GM19193 (cell line): ENCODE data around the gene SMARCAL1.

ENCODE experiments used
- POLR2A ChIP-seq: IDR thresholded peaks from 4 replicates; pipeline ENCODE4 v1.6.1; 2011; ENCODE audit not compliant: insufficient read depth, insufficient read length; ENCODE audit errors: extremely low read depth

The SMARCAL1 gene

DNA sequence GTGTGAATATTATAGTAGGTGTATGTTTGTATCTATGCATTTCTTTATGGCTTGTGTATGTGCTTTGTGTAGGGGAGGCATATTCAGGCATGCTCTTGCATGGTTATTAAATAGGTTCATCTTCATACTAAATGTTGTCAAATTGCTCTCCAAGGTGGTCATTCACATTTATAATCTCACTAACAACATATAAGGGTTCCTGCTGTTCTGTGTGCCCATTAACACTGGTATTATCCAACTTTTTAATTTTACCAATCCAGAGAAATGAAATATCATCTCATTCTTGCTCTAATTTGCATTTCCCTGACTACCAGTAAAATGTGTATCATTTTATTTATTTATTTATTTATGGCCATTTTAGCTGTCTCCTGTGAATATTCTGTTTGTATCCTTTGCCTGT, 57.4 kb downstream of the SMARCAL1 start:
- no peak for TF ChIP-seq POLR2A

DNA sequence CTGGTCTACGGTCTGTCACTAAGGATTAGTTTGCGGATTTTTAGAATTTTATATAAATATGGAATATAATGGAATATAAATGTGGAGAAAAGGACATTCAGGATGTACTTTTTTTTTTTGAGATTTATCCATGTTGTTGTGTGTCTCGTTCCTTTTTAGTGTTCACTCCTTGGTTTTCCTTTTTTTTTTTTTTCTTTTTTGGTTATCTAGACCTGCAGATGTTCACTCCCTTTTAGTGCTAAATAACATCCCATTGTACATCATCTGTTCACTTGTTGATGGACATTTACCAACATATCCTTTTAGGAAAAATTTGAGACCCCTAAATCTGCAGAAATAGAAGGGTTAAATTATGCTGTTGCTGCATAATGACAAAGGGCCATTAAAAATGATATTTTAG, 60.9 kb downstream of the SMARCAL1 start:
- no peak for TF ChIP-seq POLR2A

DNA sequence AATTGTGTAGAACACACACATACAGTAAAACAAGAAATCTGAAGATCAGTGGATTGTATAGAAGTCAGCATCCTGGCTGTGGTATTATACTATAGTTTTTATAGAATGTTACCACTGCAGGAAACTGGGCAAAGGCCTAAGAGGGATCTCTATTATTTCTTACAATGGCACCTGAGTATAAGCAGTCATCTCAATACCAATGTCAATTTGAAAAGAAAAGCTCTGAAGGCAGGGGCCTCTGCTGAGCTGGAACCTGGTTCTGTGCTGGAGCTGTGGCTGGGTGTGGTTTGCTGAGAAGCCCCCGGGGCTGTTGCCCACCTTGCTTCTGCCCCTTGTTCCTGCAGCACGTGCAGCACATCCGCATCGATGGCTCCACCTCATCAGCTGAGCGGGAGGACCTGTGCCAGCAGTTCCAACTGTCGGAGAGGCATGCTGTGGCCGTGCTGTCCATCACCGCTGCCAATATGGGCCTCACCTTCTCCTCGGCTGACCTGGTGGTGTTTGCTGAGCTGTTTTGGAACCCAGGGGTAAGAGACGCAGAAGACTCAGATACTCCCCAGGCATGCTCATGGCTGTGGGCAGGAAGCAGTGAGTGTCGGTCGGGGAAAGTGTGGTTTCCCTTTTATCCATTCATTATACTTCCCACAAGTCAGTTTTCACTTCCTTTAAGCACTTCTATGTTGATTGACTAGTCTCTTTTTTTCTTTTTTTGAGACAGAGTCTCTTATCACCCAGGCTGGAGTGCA, 62.8 kb downstream of the SMARCAL1 start:
- TF ChIP-seq POLR2A: no peak

DNA sequence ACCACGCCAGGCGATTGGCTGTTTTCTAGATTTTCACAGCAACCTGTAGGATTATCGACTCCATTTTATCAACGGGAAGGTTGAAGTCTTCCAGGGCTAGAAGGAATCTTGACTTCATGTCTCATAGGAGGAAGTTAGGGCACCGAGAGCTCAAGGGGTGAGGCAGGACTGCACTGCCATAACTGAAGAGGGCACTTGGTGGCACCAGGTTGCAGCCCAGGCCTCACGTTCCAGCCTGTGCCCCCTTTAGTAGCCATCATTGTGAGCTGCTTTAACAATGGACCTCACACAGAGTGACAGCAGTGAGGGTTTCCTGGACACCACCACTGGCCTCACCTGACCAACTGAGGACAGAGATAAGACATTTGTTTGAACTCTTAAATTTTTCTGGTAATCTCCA, 63.5 kb downstream of the SMARCAL1 start:
- TF ChIP-seq POLR2A: no peak

DNA sequence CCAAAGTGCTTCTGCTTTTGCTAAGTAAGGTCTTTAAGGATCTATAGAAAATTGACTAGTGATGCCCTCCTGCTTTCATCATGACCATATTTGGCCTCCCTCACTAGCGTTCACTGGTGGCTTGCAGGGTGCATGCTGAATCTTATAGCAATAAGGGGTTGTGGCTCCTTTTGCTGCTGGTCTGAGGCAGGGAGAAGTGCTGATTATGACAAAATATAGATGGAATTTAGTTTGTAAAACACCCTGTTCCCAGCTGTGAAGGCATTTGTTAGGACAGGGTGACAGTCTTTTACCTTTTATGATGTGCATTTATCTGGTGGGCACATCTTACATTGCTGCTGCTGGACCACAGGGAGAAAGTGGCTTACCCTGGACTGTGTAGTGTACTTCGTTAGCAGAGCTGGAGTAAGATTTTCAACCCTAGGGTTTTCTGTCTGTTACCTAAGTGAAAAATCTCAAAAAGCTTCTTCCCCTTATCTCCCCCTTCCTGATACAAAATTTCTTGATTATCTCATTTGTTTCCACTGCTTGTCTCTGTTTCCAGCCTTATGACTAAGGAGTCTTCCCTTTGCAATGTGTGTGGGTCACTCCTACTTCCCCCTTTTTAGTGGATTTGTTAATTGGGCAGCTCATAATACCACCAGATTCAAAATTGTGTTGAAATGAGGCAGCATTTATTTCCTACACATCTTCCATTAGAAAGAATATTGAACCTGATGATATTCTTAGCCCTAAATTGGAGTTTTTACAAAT, 65.2 kb downstream of the SMARCAL1 start:
- TF ChIP-seq POLR2A: no peak

DNA sequence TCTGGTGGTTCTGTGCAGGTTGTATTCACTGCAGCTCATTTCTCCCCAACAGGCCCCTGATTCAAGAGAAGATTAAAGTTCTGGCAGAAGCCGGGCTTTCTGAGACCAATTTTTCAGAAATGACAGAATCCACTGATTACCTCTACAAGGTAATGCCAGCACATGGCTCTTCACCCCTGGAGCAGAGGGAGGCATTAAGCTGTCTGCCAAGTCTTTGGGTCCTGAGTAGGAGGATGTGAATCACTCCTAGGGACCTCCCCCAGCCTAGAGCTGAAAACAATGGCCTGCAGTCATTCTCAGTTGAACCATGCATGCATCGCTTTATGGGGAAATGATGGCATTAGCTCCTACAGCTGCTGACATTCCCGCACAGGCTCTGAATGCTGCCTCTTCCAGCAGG, 65.9 kb downstream of the SMARCAL1 start:
- TF ChIP-seq POLR2A: no peak

DNA sequence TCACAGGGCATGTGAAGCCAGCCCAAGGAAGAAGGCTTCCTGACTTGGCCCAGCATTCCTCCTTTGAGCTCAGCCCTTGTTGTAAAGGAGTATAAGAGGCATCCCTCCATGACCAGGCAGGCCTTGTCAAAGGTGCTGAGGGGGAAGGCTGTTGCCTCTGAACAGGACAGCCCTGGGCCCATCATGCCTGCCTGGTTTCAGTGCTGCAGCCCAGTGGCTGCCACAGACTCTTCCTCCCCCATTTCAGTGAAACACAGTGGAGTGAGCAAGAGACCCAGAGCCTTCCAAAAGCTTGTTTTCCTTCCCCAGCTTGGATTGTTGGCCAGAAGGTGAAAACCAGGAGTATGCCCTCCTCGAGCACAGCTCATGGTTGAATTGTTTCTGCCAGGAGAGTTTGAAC, 66.5 kb downstream of the SMARCAL1 start:
- TF ChIP-seq POLR2A: no peak

DNA sequence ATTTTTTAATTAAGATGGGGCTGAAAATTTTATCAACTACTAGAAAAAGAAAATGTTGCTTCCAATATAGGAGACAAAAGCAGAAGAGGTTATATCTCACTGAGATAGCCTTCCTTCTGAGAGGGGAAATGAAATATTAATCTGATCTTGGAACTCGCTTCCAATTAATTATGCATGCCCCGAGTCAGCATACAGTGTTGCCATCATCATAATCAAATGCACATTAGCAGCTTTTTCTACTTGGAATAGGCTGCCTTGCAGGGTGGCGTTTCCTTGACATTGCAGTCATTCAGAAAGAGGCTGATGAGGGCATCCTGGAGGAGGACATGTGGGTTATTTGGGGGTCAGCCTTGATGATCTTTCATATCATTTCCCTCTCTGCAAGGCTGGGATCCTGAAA, 67.9 kb downstream of the SMARCAL1 start:
- TF ChIP-seq POLR2A: no peak

DNA sequence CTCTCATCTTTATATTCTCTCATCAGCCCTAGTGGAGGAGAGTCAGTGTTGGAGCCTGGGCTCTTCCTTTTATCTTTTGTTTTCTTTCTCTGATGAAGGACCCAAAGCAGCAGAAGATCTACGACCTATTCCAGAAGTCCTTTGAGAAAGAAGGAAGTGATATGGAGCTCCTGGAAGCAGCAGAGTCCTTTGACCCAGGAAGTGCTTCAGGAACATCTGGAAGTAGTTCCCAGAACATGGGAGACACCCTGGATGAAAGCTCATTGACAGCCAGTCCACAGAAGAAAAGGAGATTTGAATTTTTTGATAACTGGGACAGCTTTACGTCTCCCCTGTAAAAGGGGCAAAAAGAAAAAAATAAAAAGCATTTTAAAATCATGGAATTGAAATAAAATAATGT, 70.4 kb downstream of the SMARCAL1 start:
- TF ChIP-seq POLR2A: no peak

DNA sequence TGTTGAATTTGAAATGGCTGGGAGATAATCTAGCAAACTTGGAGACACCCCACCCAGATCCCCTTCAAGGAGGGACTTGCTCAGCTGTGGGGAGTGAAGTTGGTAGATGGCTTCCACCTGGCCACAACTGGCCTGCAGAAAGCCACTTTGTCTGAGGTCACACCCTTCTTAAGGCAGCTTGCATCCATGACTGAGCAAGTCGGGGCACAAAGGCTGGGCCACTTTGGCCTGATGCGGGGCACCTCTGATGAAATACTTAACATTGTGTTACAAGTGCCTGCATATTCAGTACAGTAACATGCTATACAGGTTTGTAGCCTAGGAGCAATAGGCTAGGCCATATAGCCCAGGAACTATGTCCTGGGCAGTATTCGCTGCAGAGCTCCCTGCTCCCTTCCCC, 73.0 kb downstream of the SMARCAL1 start:
- no peak for TF ChIP-seq POLR2A

DNA sequence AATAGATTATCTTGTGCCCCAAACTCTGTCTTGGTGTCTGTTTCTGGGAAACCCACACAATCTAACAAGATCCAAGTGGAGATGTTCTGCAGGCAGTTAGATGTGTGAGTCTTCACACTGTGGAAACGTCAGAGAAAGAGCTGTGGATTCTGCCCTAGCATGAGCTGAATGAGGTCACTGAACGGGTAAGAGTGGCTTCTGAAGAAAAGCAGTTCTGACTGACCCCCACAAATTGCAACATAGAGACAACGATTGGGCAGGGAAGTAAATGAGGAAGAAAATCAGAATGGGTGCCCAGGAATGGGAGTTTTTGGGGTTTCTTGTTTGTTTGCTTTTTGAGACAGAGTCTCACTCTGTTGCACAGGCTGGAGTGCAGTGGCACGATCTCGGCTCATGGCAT, 73.5 kb downstream of the SMARCAL1 start:
- no peak for TF ChIP-seq POLR2A

DNA sequence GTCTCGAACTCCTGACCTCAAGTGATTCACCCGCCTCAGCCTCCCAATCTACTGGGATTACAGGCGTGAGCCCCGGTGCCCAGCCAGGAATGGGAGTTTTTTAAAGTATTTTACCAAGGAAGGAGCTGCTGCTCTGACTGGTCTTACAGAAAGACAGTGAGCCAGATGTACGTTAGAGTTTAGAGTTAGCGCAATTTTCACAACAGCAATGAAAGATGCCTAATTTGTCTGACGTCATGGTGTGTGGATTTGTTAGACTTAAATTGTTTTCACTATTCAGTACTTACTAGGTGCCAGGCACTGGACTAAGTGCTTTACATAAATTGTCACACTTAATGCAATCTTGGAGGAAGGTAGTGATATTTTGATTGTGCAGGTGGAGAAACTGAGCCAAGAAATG, 74.0 kb downstream of the SMARCAL1 start:
- TF ChIP-seq POLR2A: no peak

DNA sequence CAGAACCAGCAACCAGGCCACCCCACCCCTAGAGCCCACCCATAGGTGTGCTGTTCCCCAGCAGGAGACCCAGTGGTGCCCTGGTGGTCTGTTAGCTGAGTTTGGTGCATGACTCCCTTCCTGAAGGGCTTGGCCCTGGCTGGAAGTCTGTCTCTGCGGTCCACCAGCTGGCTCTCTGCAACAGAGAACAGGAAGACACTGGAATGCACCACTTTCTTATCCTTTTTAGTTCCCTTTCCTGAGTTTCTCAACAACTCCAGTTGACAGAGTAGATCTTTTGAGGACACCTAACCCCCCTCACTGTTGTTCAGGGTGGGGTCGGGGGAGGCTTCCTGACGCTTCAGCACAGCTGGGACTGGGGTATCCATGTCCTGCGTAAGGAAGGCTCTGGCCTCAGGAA, 74.4 kb downstream of the SMARCAL1 start:
- TF ChIP-seq POLR2A: no peak

DNA sequence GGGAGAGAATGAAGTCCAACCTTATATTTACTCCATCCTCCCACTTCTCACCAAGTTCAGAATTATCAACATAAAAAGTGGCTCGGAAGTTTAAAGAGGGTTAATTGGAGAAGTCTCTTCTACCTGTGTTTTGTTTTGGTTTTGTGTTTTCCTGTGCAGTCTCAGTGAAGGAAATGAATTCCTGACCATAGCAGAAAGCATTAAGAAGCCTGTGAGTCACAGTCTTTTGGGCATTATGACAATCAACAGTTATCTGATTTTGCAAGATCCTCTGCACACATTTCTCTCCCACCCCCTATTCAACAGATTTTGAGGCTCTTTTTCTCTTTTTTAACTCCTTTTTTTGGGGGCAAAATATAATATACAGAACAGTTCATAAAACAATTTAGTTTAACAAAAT, 77.8 kb downstream of the SMARCAL1 start:
- no peak for TF ChIP-seq POLR2A

DNA sequence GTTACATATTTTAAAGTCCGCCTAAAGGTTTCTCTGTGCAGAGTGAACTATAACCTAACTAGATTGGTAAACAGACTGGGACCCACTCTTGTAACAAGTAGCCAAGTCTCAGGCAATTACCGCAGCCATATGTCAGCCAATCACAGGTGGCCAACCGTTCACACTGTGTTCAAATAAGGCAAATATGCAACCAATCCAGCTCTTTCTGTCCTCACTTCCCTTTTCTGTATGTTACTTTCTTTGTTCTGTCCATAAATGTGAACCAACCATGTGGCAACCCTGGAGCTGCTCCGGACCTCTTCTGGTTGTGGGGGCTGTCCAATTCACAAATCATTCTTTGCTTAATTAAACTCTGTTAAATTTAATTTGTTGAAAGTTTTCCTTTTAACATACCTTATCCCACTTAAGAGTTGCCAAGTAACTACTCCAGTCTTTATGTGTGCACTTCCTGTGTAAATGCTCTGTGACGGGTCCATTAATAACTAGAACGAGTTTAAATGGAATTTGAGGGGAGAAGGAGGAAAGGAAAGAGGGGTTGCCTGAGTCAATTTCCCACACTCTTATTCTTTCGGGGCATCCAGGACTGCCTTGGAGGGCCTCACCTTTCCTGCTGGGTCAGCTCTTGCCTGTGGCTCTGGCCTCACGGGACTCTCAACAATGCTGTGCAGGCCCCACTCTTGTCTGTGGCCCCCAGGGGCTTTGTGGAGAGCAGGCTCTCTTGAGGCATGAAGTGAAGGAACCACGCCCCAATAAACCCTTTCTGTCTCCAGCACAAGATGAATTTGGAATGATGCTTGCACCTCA, 79.7 kb downstream of the SMARCAL1 start:
- no peak for TF ChIP-seq POLR2A
